K562 (cell line): ENCODE measurements around the gene TCF25. TPM values are rescaled to one million over a fixed set of nuclear protein-coding genes. Genes with fewer than 3 reads are reported as not detected.

Source experiments
- ATF6 ChIP-seq: sonication (generic); formaldehyde crosslinking; IDR thresholded peaks from 2 replicates; pipeline ENCODE4 v1.4.0; 2020; ENCODE audit warnings: mild to moderate bottlenecking, missing genetic modification reagents
- CSDE1 ChIP-seq, 2 experiments: fragments of 450-650 bp; IDR thresholded peaks; 2 replicates each; pipeline ENCODE4 v1.6.1; 2016; ENCODE audit warnings: mild to moderate bottlenecking in 1 of 2
- FOXJ3 ChIP-seq: sonication (generic); formaldehyde crosslinking; IDR thresholded peaks from 2 replicates; pipeline ENCODE4 v1.4.0; 2020; ENCODE audit warnings: mild to moderate bottlenecking, missing genetic modification reagents
- FOXK1 ChIP-seq: sonication (generic); formaldehyde crosslinking; IDR thresholded peaks from 2 replicates; pipeline ENCODE4 v1.8.0; 2022; ENCODE audit warnings: missing genetic modification reagents, mild to moderate bottlenecking, borderline replicate concordance
- HDAC8 ChIP-seq: fragments of 450-650 bp; IDR thresholded peaks from 2 replicates; pipeline ENCODE4 v1.6.1; 2016; ENCODE audit warnings: mild to moderate bottlenecking, missing genetic modification characterization, moderate library complexity, missing compliant biosample characterization
- HINFP ChIP-seq: fragments of 450-650 bp; conservative IDR thresholded peaks from 2 replicates; pipeline ENCODE4 v1.6.1; 2016; ENCODE audit warnings: missing genetic modification characterization, low read depth, mild to moderate bottlenecking, control low read depth, missing compliant biosample characterization
- MAX ChIP-seq: sonication (generic); formaldehyde crosslinking; IDR thresholded peaks from 2 replicates; pipeline ENCODE4 v1.9.0; 2022; ENCODE audit warnings: mild to moderate bottlenecking, missing genetic modification reagents
- MTF1 ChIP-seq: fragments of 250-450 bp; sonication (Bioruptor Pico); IDR thresholded peaks from 2 replicates; pipeline ENCODE4 v1.9.0; 2021; ENCODE audit warnings: moderate library complexity, mild to moderate bottlenecking, inconsistent platforms, borderline replicate concordance
- MYC ChIP-seq, 2 experiments: fragments of 250-450 bp in 1 of 2; sonication (Bioruptor Pico) in 1 of 2; IDR thresholded peaks; 2 replicates each; pipeline versions ENCODE4 v1.5.1 to v1.6.1; 2012 to 2021; ENCODE audit warnings: low read depth in 2 of 2, borderline replicate concordance in 1 of 2, improper control_type of control experiment in 1 of 2, low read length in 1 of 2, mild to moderate bottlenecking in 1 of 2, moderate library complexity in 1 of 2
- NUFIP1 ChIP-seq: fragments of 450-650 bp; IDR thresholded peaks from 2 replicates; pipeline ENCODE4 v1.6.1; 2018; ENCODE audit not compliant: partially characterized antibody
- OTX1 ChIP-seq: fragments of 450-650 bp; formaldehyde crosslinking; IDR thresholded peaks from 2 replicates; pipeline ENCODE4 v1.4.0; 2022; ENCODE audit warnings: mild to moderate bottlenecking
- RBM17 ChIP-seq: fragments of 200-400 bp; formaldehyde crosslinking; IDR thresholded peaks from 2 replicates; pipeline ENCODE4 v1.6.1; 2017; ENCODE audit warnings: low read depth, mild to moderate bottlenecking, low read length, borderline replicate concordance
- RBM39 ChIP-seq: fragments of 200-400 bp; formaldehyde crosslinking; optimal IDR thresholded peaks from 2 replicates; pipeline ENCODE3; 2018; ENCODE audit warnings: low read depth, low read length
- RCOR1 ChIP-seq, 2 experiments: IDR thresholded peaks; 2 replicates each; pipeline ENCODE4 v1.6.1; 2012; ENCODE audit warnings: low read depth in 2 of 2, low read length in 2 of 2, borderline replicate concordance in 1 of 2, improper control_type of control experiment in 1 of 2
- SOX6 ChIP-seq: fragments of 450-650 bp; IDR thresholded peaks from 2 replicates; pipeline ENCODE4 v1.6.1; 2014; ENCODE audit warnings: mild to moderate bottlenecking
- USF1 ChIP-seq: sonication (generic); formaldehyde crosslinking; IDR thresholded peaks from 2 replicates; pipeline ENCODE4 v1.9.0; 2022; ENCODE audit warnings: mild to moderate bottlenecking, missing genetic modification reagents
- ZBTB5 ChIP-seq: fragments of 450-650 bp; IDR thresholded peaks from 2 replicates; pipeline ENCODE4 v1.6.1; 2017; ENCODE audit warnings: antibody characterized with exemption
- ZC3H11A ChIP-seq: IDR thresholded peaks from 2 replicates; pipeline ENCODE4 v1.6.1; 2012; ENCODE audit warnings: low read depth, low read length, improper control_type of control experiment
- ZNF431 ChIP-seq: sonication (generic); formaldehyde crosslinking; IDR thresholded peaks from 2 replicates; pipeline ENCODE4 v1.8.0; 2022; ENCODE audit warnings: mild to moderate bottlenecking, missing genetic modification reagents
- ZNF586 ChIP-seq: fragments of 450-650 bp; formaldehyde crosslinking; conservative IDR thresholded peaks from 2 replicates; pipeline ENCODE4 v1.4.0; 2020; ENCODE audit warnings: mild to moderate bottlenecking, moderate library complexity
- polyA plus RNA-seq, 8 experiments: library from polyadenylated mRNA; depleted of rRNA in 4 of 8; stranded (reverse) in 5 of 8; unstranded in 3 of 8; fragments of >200 nt; fragmentation: Nextera tagmentation in 2 of 8; fragmentation: Illumina TruSeq in 1 of 8; extraction: Ambion mirVana in 2 of 8; extraction: Trizol in 1 of 8; gene quantifications; 2 replicates each; pipeline versions ENCODE4 v1.2.1 to v1.2.3, GENCODE V29; 2011 to 2014; ENCODE audit warnings: inconsistent platforms in 1 of 8, missing spikeins in 1 of 8
- total RNA-seq, 7 experiments: library from RNA; depleted of rRNA in 6 of 7; stranded (reverse); fragments of >200 nt in 6 of 7; fragmentation: Illumina TruSeq in 2 of 7; extraction: Trizol in 2 of 7; gene quantifications; 2 replicates each; pipeline versions ENCODE4 v1.2.1 to v1.2.3, GENCODE V29; 2011 to 2021; ENCODE audit warnings: low replicate concordance in 1 of 7

The TCF25 gene
- total and polyA plus RNA-seq, 9 of the 15 experiments (the other 6 are each of a cell fraction or from before 2014, with no cell fraction given) = 9.0 to 154 (median 83.8) TPM

- TF ChIP-seq ZBTB5 = no peak
- no peak for TF ChIP-seq RBM39
- no peak for TF ChIP-seq MTF1 (CRISPR knock-in tag)
- TF ChIP-seq SOX6 = no peak
- peak; percentile 74 for TF ChIP-seq USF1 (CRISPR knock-in tag)
- TF ChIP-seq ZNF431 (CRISPR knock-in tag) = no peak
- TF ChIP-seq MYC (IDR thresholded peaks at IDR 0.05; ENCODE audit: low read depth, low read length) = peak; percentile 58; the same call in 1 of the 2 replicates
- no peak for TF ChIP-seq MYC (CRISPR knock-in tag; IDR thresholded peaks at IDR 0.05; ENCODE audit: borderline replicate concordance, low read depth)
- TF ChIP-seq ATF6 (CRISPR knock-in tag) = no peak
- no peak for TF ChIP-seq RBM17
- no peak for TF ChIP-seq ZNF586 (CRISPR knock-in tag)
- peak in 1 of 2 experiments; percentile 74; a peak in 2 of 4 replicates for TF ChIP-seq CSDE1 (IDR thresholded peaks at IDR 0.05)
- peak; percentile 72 for TF ChIP-seq MAX (CRISPR knock-in tag)
- TF ChIP-seq HINFP (tag) = no peak
- no peak for TF ChIP-seq HDAC8
- TF ChIP-seq NUFIP1 = no peak
- TF ChIP-seq FOXJ3 = no peak
- TF ChIP-seq RCOR1 (IDR thresholded peaks at IDR 0.05; ENCODE audit: borderline replicate concordance in 1 of 2, low read depth in 2 of 2, low read length in 2 of 2) = no peak
- no peak for TF ChIP-seq ZC3H11A
- no peak for TF ChIP-seq OTX1
- no peak for TF ChIP-seq FOXK1 (CRISPR knock-in tag)
Measured at GRCh38 chr16:89924297-89924924, 51.0 kb downstream of the TCF25 start (continued).
